Prostate gland (tissue), 2 donors: ENCODE data around the gene TRPV5. TPM values are rescaled to one million over a fixed set of nuclear protein-coding genes. Genes with fewer than 3 reads are reported as not detected.

Experiments used
- DNase-seq: peaks from one replicate; pipeline ENCODE4 v3.0.0-alpha.2; 2019; ENCODE audit warnings: low spot score
- H3K27ac ChIP-seq, 2 donors: fragments of 200-600 bp; sonication (generic); 2 replicates each; pipeline ENCODE4 v1.5.1; 2017 to 2019
- H3K27me3 ChIP-seq: fragments of 200-600 bp; sonication (generic); replicated peaks from 2 replicates; pipeline ENCODE4 v1.5.1; 2019; ENCODE audit not compliant: insufficient read depth
- H3K36me3 ChIP-seq, 2 donors: fragments of 200-600 bp; sonication (generic); 1 replicate in 1 of 2; 2 replicates in 1 of 2; pipeline versions ENCODE4 v1.5.1 to v1.8.1; 2017 to 2019
- H3K4me1 ChIP-seq: fragments of 200-600 bp; sonication (generic); replicated peaks from 2 replicates; pipeline ENCODE4 v1.5.1; 2019
- H3K4me3 ChIP-seq, 2 donors: fragments of 200-600 bp; sonication (generic); 2 replicates each; pipeline ENCODE4 v1.5.1; 2017 to 2019
- H3K9me3 ChIP-seq: fragments of 200-600 bp; sonication (generic); 2 replicates; pipeline ENCODE4 v1.5.1; 2017
- CTCF ChIP-seq, 4 experiments: fragments of 200-600 bp in 2 of 4; fragments of 450-650 bp in 2 of 4; sonication (generic) in 2 of 4; IDR thresholded peaks; 1 replicate in 3 of 4; 2 replicates in 1 of 4; pipeline ENCODE4 v1.5.1; 2016 to 2019; ENCODE audit warnings: antibody characterized with exemption in 4 of 4, mild to moderate bottlenecking in 2 of 4, moderate library complexity in 2 of 4
- POLR2A ChIP-seq: fragments of 450-650 bp; IDR thresholded peaks from one replicate; pipeline ENCODE4 v1.6.1; 2016; ENCODE audit warnings: antibody characterized with exemption, mild to moderate bottlenecking
- POLR2AphosphoS5 ChIP-seq: sonication (generic); formaldehyde crosslinking; IDR thresholded peaks from one replicate; pipeline ENCODE4 v1.6.1; 2017; ENCODE audit warnings: antibody characterized with exemption
- WGBS: methylation state at CpG from one replicate; pipeline ENCODE4 v1.1.5; 2018; 5-methylcytosine and 5-hydroxymethylcytosine counted together
- intact Hi-C: fragments of 100-400 bp; cut with DNase I; formaldehyde crosslinking; loops from one replicate; pipeline ENCODE4 v1.14.2; 2022
- total RNA-seq, 2 donors: library from RNA; depleted of rRNA; stranded (reverse); fragments of >200 nt; gene quantifications; one replicate each; pipeline ENCODE4 v1.1.0, GENCODE V29; 2016

Gene TRPV5
- total RNA-seq, 2 donors from 2014 or later = not detected

- H3K36me3 ChIP-seq = no peaks in the 10 kb centered on the region
- intact Hi-C loops = no loop called here
- no peaks in the 10 kb centered on the region for H3K9me3 ChIP-seq
- DNase-seq = no peak
- no peak for TF ChIP-seq CTCF (IDR thresholded peaks at IDR 0.05)
- no peak for TF ChIP-seq POLR2AphosphoS5
- no peak for TF ChIP-seq POLR2A
- H3K4me3 ChIP-seq = no peak overlapping the region
- H3K27me3 ChIP-seq = no peaks in the 10 kb centered on the region
- 87% methylated on average over 11 of the region's 11 CpGs for WGBS
- no peak overlapping the region for H3K27ac ChIP-seq
- no peaks in the 10 kb centered on the region for H3K4me1 ChIP-seq
Observed at GRCh38 chr7:142930126-142930730, 3.3 kb downstream of the TRPV5 start.

DNA sequence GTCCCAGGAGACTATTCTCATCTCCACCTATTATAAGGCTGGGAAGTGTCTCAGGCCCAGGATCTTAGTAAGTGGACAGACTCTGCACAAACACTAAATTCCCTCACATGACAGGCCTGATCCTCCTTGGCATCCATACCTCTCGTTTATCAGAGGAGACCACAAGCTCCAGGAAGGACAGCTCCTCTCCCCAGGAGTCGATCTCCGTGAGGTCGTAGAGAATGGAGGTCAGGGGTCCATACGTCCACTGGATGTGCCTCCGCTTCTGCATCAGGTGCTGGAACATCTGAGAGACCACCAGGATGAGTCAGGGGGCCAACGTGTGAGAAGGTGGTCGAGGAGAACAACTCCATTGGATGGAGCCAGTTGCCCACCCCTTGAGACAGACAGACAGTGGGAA is 5.6 kb downstream of the TRPV5 start:
- no peak for TF ChIP-seq CTCF (IDR thresholded peaks at IDR 0.05)
- no peak for TF ChIP-seq POLR2AphosphoS5
- no peak for TF ChIP-seq POLR2A
- Histone ChIP-seq H3K4me1 (no peaks in the 10 kb centered on the region), H3K27ac (peak overlapping the region in 1 of 2 donors; percentile 62), H3K4me3 (no peak overlapping the region), H3K9me3 (no peaks in the 10 kb centered on the region), H3K27me3 (no peaks in the 10 kb centered on the region), H3K36me3 (no peaks in the 10 kb centered on the region)
- intact Hi-C loops = no loop called here
- no peak for DNase-seq
- 79% methylated on average over 8 of the region's 8 CpGs for WGBS

DNA sequence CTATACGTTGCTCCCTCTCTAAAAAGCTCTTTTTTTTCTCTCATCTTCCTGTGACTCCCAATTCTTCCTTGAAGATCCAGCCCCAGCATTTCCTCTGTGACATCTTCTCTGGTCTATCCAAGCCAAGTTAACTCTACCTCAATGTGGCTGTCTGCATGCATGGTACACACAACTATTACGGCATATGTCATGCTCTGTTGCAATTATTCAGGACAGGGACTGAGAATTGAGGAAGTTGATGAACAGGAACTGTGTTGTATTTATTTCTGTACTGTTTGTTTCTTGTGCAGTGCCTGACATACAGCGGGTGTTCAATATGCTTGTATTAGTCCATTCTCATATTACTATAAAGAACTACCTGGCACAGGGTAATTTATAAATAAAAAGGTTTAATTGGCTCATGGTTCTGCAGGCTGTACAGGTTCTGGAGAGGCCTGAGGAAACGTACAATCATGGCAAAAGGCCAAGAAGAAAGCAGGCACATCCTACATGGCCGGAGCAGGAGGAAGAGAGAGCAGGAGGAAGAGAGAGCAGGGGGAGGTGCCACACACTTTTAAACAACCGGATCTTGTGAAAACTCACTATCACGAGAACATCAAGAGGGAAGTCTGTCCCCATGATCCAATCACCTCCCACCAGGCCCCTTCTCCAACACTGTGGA is 6.3 kb downstream of the TRPV5 start:
- H3K4me1 ChIP-seq = no peaks in the 10 kb centered on the region
- TF ChIP-seq POLR2AphosphoS5 = peak; percentile 77
- TF ChIP-seq POLR2A = no peak
- peak overlapping the region in 1 of 2 donors; percentile 62 for H3K27ac ChIP-seq
- DNase-seq = peak; percentile 63
- H3K36me3 ChIP-seq = no peaks in the 10 kb centered on the region
- WGBS = 46% methylated on average over 7 of the region's 7 CpGs
- H3K27me3 ChIP-seq = no peaks in the 10 kb centered on the region
- no peak overlapping the region for H3K4me3 ChIP-seq
- H3K9me3 ChIP-seq = no peaks in the 10 kb centered on the region
- intact Hi-C loops = no loop called here

GRCh38 chr7:142925413-142925812 is 8.1 kb downstream of the TRPV5 start:
- no peak overlapping the region for H3K27ac ChIP-seq
- TF ChIP-seq POLR2AphosphoS5 (no peak), POLR2A (no peak), CTCF (IDR thresholded peaks at IDR 0.05) (no peak)
- no peaks in the 10 kb centered on the region for H3K27me3 ChIP-seq
- H3K9me3 ChIP-seq = no peaks in the 10 kb centered on the region
- no peaks in the 10 kb centered on the region for H3K36me3 ChIP-seq
- DNase-seq = no peak
- intact Hi-C loops = no loop called here
- no peak overlapping the region for H3K4me3 ChIP-seq
- 72% methylated on average over 12 of the region's 12 CpGs for whole genome bisulfite sequencing
- H3K4me1 ChIP-seq = no peaks in the 10 kb centered on the region

DNA sequence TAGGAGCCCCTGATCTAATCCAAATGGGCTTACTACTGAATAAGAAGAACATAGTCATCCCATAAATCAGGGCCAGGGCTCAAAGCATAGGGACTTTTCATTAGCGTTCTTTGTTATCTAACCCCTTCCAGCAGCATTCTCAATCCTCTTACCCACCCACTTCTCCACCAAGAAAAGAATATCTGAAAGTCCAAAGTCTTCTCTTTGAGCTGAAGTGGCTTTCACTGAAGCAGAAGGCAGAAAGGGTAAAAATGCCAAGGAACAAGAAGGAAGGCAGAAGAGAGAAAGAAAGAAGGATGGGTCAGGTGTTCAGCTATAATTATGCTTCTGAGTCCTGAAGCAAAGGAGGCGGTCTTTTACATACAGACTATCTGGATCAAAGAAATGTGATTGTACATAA is 10.2 kb downstream of the TRPV5 start:
- no peaks in the 10 kb centered on the region for H3K27me3 ChIP-seq
- H3K27ac ChIP-seq = no peak overlapping the region
- no peaks in the 10 kb centered on the region for H3K36me3 ChIP-seq
- TF ChIP-seq POLR2A (no peak), POLR2AphosphoS5 (no peak), CTCF (IDR thresholded peaks at IDR 0.05) (no peak)
- H3K4me3 ChIP-seq = no peak overlapping the region
- no peaks in the 10 kb centered on the region for H3K4me1 ChIP-seq
- no peak for DNase-seq
- intact Hi-C loops = no loop called here
- WGBS = 48% methylated on average over 2 of the region's 2 CpGs
- H3K9me3 ChIP-seq = no peaks in the 10 kb centered on the region
